VCaP (cell line): ENCODE data around the gene MED12L.
"Not testable (repeated sequence)": the region's sequence is repeated elsewhere in the genome, so short reads cannot be mapped to it uniquely, and the experiment has no call there.

Experiments
- H3K27ac ChIP-seq: fragments of 450-650 bp; 2 replicates; pipeline ENCODE4 v1.5.1; 2017
- TF ChIP-seq, protein P1 (sequence below): fragments of 450-650 bp; conservative IDR thresholded peaks from 2 replicates; pipeline ENCODE4 v1.5.1; 2017; ENCODE audit warnings: mild to moderate bottlenecking, moderate library complexity

Gene MED12L

DNA sequence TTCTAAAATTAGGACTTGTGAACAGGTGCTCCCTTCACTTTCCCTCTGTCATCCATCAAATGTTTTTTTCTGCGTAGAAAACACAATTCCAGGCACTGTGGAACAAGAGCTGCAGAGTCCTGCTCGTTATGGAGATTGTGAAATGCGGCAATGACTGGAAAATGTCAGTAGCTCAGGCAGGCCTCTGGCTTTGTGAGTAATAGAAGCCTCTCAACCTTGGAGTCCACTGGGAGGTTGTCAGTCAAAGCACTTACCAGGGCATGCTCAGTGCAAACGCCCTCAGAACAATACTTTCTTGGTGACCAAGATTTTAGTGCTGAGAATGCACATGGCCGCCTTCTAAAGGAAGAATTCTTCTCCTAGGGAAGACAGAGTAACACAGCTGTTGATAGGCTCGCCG lies 26.7 kb upstream of the MED12L start:
- TF ChIP-seq, protein P1, sequence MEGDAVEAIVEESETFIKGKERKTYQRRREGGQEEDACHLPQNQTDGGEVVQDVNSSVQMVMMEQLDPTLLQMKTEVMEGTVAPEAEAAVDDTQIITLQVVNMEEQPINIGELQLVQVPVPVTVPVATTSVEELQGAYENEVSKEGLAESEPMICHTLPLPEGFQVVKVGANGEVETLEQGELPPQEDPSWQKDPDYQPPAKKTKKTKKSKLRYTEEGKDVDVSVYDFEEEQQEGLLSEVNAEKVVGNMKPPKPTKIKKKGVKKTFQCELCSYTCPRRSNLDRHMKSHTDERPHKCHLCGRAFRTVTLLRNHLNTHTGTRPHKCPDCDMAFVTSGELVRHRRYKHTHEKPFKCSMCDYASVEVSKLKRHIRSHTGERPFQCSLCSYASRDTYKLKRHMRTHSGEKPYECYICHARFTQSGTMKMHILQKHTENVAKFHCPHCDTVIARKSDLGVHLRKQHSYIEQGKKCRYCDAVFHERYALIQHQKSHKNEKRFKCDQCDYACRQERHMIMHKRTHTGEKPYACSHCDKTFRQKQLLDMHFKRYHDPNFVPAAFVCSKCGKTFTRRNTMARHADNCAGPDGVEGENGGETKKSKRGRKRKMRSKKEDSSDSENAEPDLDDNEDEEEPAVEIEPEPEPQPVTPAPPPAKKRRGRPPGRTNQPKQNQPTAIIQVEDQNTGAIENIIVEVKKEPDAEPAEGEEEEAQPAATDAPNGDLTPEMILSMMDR: no peak
- no peak overlapping the region for H3K27ac ChIP-seq

DNA sequence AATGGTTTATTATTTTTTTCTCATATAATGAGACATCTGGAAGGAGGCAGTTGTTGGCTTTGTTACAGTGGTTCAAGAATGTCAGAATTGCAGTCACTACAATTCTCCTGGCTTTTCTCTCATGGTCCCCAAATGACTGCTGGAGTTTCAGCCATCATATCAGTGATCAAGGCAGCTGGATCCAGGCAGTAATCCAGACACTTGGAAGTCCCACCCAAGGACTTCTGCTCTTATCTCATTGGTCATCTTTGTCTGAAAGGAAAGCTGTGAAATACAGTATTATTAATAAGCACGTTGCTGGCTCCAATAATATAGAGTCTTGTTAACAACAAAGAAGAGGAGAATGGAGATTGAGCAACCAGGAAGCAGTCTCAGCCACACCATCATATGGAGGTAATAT lies 22.9 kb upstream of the MED12L start:
- no peak overlapping the region for H3K27ac ChIP-seq
- TF ChIP-seq, protein P1: no peak

DNA sequence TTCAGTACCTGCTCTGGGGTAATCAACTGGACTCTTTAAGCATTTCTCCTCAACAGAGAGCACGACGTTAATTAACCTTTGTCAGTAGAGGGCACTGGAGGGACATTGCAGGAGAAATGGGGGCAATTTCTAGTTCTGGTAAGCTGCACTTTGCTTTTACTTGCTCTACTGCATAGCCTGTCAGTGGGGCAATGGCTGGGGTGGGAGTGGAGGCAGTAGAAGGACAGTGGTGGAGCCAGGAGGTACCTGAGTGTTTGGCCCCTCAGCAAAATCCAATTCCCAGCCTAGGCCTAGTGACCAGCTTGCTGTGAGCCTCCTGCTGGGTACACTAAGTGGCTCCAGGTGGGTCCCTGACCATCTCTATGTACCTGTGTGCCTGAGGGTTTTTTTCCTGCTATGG lies 18.3 kb upstream of the MED12L start:
- no peak overlapping the region for H3K27ac ChIP-seq
- TF ChIP-seq, protein P1: peak; percentile 67

DNA sequence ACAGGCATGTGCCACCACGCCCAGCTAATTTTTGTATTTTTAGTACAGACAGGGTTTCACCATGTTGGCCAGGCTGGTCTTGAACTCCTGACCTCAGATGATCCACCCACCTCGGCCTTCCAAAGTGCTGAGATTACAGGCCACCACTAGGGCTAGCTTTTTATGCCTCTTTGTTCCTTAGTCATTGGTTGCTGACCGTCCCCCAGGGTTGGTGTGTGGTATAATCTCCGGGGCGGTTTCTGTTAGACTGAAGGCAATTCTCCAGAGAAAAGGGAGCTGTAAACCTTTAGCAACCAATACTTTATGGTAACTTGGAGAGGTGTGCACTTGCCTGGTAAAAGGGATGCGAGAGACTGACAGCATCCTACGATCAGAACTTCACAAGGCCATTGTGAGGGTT lies 12.6 kb upstream of the MED12L start:
- not testable (repeated sequence) for H3K27ac ChIP-seq

DNA sequence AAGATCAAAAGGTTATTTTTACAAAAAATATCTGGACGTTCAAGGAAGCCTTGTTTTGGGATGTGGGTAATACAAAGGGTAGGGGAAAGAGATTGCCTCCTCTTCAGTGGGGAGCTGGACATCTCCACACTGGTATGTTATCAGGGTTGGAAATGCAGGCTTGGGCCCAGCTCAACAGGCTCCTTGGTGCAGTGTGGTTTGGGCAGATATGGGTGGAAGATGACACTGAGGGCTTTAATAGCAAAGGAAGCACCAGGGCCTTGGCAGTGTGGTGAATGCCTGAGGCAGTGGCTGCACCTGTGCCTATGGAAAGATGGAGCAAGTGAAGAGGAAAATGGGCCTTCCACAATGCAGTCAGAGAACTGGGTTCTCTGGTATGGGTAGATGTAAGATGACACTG lies 11.2 kb upstream of the MED12L start:
- TF ChIP-seq, protein P1: no peak

DNA sequence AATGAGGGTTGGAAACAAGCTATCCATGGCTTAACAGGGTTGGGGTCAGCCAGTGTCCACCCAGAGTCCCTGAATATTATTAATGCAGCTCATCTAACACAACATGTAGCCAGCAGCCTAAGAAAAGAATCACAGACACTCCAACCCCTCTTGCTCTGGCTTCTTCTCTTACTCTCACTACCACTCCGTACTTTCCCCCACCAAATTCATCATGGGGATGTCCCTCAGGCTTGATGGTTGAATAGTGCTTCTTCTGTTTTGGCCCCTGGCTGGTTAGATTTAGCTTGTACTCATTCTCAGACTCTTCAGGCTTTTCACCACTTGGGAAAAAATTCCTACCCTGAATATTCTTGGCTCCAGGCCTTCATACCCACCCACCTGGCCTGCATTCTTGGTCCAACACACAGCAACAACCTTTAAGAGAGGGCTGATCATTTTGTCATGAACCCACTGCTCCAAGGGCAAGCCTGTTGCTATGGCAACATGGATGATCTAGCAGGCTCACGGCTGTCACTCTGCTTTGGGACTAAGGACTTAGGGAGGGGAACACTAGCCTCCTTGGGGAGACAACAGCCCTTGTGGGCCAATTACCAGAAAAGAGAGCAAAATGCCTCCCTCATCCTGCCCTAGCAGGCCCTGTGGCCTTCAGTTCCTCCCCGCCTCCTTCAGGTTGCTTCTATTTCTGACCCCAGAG lies 9.4 kb upstream of the MED12L start:
- H3K27ac ChIP-seq: no peak overlapping the region

More for the DNA sequence above, 11.2 kb upstream of the MED12L start:
- no peak overlapping the region for H3K27ac ChIP-seq

DNA sequence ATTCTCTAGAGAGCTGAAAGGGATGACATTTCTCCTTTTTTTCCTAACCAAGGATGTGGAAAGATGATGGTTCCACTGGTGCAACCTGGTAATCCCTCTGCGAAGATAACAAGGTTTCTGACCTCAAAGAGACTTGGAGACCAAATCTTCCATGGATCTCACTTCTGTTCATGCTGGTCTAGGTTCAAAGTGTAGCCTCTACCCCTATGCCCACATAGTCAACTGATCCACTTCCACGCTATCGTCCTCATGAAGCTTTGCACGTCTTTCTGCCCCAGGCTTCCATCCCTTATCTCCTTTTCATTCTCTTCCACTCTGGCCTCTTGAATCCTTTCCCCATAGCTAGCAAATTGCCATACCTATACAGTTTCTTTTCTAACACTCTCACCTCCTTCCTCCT lies 8.8 kb upstream of the MED12L start:
- TF ChIP-seq, protein P1: no peak
- no peak overlapping the region for H3K27ac ChIP-seq

More for the DNA sequence above, 9.4 kb upstream of the MED12L start:
- TF ChIP-seq, protein P1: no peak

DNA sequence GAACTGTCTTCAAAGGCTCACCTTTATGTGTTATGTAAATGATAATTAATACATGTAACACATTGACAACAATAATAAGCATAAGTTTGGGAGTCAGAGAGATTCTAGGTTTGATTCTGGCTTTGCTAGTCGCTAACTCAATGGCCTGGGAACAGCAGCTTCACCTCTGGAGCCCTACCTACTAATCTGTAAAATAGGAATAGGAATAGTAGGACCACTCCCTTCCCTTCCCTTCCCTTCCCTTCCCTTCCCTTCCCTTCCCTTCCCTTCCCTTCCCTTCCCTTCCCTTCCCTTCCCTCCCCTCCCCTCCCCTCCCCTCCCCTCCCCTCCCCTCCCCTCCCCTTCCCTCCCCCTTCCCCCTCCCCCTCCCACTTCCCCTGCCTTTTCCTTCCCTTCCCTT lies 4.4 kb upstream of the MED12L start:
- not testable (repeated sequence) for H3K27ac ChIP-seq
